ENCODE results near the gene TNN.

The TNN gene

GRCh38 chr1:175036476-175036875, 31.2 kb upstream of the TNN start:
- H3K9me3 ChIP-seq (ENCODE audit: insufficient read depth, low read length) = no peaks in the 10 kb centered on the region
- H3K4me3 ChIP-seq (ENCODE audit: low read length) = no peak overlapping the region
- H3K4me2 ChIP-seq (ENCODE audit: low read length) = no peak overlapping the region
- H3K27me3 ChIP-seq (ENCODE audit: low read depth, low read length) = no peaks in the 10 kb centered on the region; the same call in 1 of the 2 replicates
- no peak overlapping the region for H3K27ac ChIP-seq (ENCODE audit: low read length)
- no peaks in the 10 kb centered on the region for H3K36me3 ChIP-seq (replicated peaks; ENCODE audit: low read depth, low read length)
- TF ChIP-seq EZH2phosphoT487 (IDR thresholded peaks at IDR 0.05; ENCODE audit: low read depth) = no peak
- no peak for TF ChIP-seq CTCF (IDR thresholded peaks at IDR 0.05; ENCODE audit: low read depth, low read length)
- H3K9ac ChIP-seq (ENCODE audit: low read length) = no peak overlapping the region
- H3K79me2 ChIP-seq (ENCODE audit: low read length) = no peaks in the 10 kb centered on the region
- H2AFZ ChIP-seq (ENCODE audit: low read depth, low read length) = no peak overlapping the region
- no peaks in the 10 kb centered on the region for H4K20me1 ChIP-seq (ENCODE audit: insufficient read depth, low read length)
- H3K4me1 ChIP-seq (ENCODE audit: low read length) = no peaks in the 10 kb centered on the region

- no peak overlapping the region for H3K9ac ChIP-seq (ENCODE audit: low read length)
- no peaks in the 10 kb centered on the region for H3K9me3 ChIP-seq (ENCODE audit: insufficient read depth, low read length)
- H3K4me1 ChIP-seq (ENCODE audit: low read length) = no peaks in the 10 kb centered on the region
- H3K4me3 ChIP-seq (ENCODE audit: low read length) = no peak overlapping the region
- no peak overlapping the region for H3K4me2 ChIP-seq (ENCODE audit: low read length)
- H3K27ac ChIP-seq (ENCODE audit: low read length) = no peak overlapping the region
- H3K27me3 ChIP-seq (ENCODE audit: low read depth, low read length) = no peaks in the 10 kb centered on the region; the same call in 1 of the 2 replicates
- no peaks in the 10 kb centered on the region for H3K79me2 ChIP-seq (ENCODE audit: low read length)
- no peak overlapping the region for H2AFZ ChIP-seq (ENCODE audit: low read depth, low read length)
- H3K36me3 ChIP-seq (replicated peaks; ENCODE audit: low read depth, low read length) = no peaks in the 10 kb centered on the region
- TF ChIP-seq CTCF (IDR thresholded peaks at IDR 0.05; ENCODE audit: low read depth, low read length) = no peak
- TF ChIP-seq EZH2phosphoT487 (IDR thresholded peaks at IDR 0.05; ENCODE audit: low read depth) = no peak
- H4K20me1 ChIP-seq (ENCODE audit: insufficient read depth, low read length) = no peaks in the 10 kb centered on the region
Measured at GRCh38 chr1:175037416-175037815, 30.2 kb upstream of the TNN start.

- no peak overlapping the region for H3K9ac ChIP-seq (ENCODE audit: low read length)
- TF ChIP-seq CTCF (IDR thresholded peaks at IDR 0.05; ENCODE audit: low read depth, low read length) (no peak), EZH2phosphoT487 (IDR thresholded peaks at IDR 0.05; ENCODE audit: low read depth) (no peak)
Measured at GRCh38 chr1:175040324-175040879, 27.2 kb upstream of the TNN start.

GRCh38 chr1:175042650-175043049, 25.0 kb upstream of the TNN start:
- H3K27ac ChIP-seq (ENCODE audit: low read length) = no peak overlapping the region
- no peaks in the 10 kb centered on the region for H3K79me2 ChIP-seq (ENCODE audit: low read length)
- peaks cover 12% of the 10 kb centered on the region; the same call in 1 of the 2 replicates for H3K27me3 ChIP-seq (ENCODE audit: low read depth, low read length)
- no peaks in the 10 kb centered on the region for H4K20me1 ChIP-seq (ENCODE audit: insufficient read depth, low read length)
- no peaks in the 10 kb centered on the region for H3K36me3 ChIP-seq (replicated peaks; ENCODE audit: low read depth, low read length)
- H3K4me2 ChIP-seq (ENCODE audit: low read length) = no peak overlapping the region
- H2AFZ ChIP-seq (ENCODE audit: low read depth, low read length) = no peak overlapping the region
- no peaks in the 10 kb centered on the region for H3K9me3 ChIP-seq (ENCODE audit: insufficient read depth, low read length)
- no peak overlapping the region for H3K9ac ChIP-seq (ENCODE audit: low read length)
- no peak for TF ChIP-seq EZH2phosphoT487 (IDR thresholded peaks at IDR 0.05; ENCODE audit: low read depth)
- no peak for TF ChIP-seq CTCF (IDR thresholded peaks at IDR 0.05; ENCODE audit: low read depth, low read length)
- no peaks in the 10 kb centered on the region for H3K4me1 ChIP-seq (ENCODE audit: low read length)
- no peak overlapping the region for H3K4me3 ChIP-seq (ENCODE audit: low read length)

More at GRCh38 chr1:175040324-175040879, 27.2 kb upstream of the TNN start:
- Histone ChIP-seq H3K27me3 (ENCODE audit: low read depth, low read length) (peaks cover 12% of the 10 kb centered on the region; the same call in 1 of the 2 replicates), H3K79me2 (ENCODE audit: low read length) (no peaks in the 10 kb centered on the region), H3K27ac (ENCODE audit: low read length) (no peak overlapping the region), H4K20me1 (ENCODE audit: insufficient read depth, low read length) (no peaks in the 10 kb centered on the region), H3K36me3 (replicated peaks; ENCODE audit: low read depth, low read length) (no peaks in the 10 kb centered on the region), H2AFZ (ENCODE audit: low read depth, low read length) (no peak overlapping the region), H3K4me1 (ENCODE audit: low read length) (no peaks in the 10 kb centered on the region), H3K9me3 (ENCODE audit: insufficient read depth, low read length) (no peaks in the 10 kb centered on the region), H3K4me2 (ENCODE audit: low read length) (no peak overlapping the region), H3K4me3 (ENCODE audit: low read length) (no peak overlapping the region)

All from OCI-LY3 (cell line).